ENCODE measurements around the gene IGF2BP1.

The IGF2BP1 gene

DNA sequence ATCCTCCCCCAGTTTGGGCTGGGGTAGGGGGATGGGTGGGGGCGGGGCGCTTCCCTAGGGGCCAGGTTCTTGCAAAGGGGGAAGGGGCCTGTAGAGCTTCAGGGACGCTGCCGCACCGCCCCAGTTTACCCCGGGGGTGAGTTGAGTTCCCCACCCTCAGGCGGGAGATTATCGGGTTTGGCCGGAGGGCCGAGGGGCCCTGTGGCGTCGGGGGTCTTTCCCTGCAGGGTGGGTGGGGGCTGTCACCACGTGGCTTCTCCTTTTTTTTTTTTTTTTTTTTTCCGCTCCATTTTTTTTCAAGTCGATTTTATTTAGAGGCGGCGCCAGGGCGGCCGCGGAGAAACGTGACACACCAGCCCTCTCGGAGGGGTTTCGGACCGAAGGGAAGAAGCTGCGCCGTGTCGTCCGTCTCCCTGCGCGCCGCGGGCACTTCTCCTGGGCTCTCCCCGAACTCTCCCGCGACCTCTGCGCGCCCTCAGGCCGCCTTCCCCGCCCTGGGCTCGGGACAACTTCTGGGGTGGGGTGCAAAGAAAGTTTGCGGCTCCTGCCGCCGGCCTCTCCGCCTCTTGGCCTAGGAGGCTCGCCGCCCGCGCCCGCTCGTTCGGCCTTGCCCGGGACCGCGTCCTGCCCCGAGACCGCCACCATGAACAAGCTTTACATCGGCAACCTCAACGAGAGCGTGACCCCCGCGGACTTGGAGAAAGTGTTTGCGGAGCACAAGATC, at the start of gene IGF2BP1:
Gene IGF2BP1, plus strand, starts transcription at position 283 of the 724 bp plus-strand sequence. Its CDS starts 361 bp downstream, at position 644.
- no peak for DNase-seq

DNA sequence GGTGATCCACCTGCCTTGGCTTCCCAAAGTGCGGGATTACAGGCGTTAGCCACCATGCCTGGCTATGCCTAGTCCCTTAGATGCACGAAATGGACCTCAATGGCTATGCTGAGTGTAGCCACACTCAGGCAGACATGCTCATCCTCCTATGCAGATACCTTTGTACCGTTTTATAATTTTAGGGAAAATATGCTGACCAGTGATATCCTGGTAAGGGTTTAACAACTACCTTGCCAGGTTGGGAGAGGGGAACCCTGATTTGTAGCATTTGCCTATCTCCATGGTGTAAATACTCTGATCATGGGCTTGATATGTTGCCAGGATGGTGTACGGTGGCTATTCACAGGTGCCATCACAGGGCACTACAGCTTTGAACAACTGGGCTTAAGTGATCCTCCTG, 45.6 kb upstream of the IGF2BP1 start:
- no peak for DNase-seq

DNA sequence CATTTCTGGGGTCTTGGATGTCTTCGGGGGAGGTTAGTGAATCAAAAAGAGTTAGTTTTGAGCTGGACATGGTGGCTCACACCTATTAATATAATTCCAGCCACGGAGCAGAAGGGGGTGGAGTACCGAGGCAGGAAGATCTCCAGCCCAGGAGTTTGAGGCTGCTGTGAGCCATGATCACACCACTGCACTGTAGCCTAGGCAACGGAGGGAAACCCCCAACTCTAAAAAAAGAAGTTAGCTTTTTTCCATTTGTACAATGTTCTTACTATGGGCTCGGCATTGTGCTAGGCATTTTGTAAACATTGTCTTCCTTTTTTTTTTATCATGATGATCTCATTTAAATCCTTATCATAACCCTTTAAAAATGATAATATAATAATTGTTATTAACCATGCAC, 44.3 kb upstream of the IGF2BP1 start:
- peak; percentile 38 for DNase-seq

DNA sequence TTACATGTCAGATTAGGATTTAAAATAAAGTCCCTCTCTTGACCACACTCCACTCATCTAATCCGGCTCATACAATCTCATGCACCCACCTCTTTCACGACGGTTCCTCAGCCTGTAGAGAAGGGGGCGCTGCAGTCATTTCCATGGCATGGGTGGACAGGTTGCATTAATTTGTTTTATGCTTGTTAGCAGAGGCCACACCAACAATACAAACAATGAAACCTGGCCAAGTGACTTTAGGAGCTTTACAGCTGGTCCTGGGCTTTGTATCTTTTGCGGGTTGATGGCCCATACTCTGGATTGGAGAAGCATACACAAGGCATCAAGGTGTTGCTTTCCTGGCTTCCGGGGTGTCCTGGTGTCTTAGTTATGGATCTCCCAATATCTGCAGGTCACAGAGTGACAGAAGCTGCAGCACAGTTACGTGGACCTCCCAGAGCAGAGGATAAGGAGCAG, 42.9 kb upstream of the IGF2BP1 start:
- no peak for DNase-seq

DNA sequence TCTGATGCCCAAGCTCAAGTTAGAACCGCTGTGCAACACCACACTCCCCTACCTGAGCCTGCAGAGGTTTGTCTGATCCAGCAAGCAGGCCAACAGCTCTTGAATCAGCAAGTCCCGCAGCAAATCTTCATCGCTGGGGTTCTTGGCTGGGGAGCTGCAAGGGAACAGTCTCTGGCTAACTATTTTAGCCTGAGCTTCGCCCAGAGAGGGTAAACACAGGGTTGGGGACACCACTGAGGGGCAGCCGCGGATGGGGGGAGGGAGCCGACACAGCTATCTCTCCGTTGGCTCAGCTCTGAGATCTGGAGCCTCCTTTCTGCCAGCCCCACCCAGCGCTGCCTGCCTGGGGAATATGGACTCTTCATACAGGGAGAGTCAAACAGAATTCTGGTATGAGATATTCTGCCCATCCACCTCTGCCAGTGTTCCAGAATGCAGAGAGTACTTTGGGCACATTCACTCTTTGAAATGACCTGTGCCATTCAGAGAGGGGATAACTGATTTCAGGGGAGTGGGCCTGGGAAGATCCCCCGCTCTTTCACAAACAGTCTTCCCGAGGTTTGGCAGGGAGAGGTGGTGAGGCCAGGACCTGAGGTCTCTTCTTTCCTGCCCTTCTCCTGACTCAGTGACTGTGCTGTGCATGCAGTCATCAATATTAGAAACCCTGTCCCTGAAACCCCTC, 36.2 kb upstream of the IGF2BP1 start:
- DNase-seq: no peak

DNA sequence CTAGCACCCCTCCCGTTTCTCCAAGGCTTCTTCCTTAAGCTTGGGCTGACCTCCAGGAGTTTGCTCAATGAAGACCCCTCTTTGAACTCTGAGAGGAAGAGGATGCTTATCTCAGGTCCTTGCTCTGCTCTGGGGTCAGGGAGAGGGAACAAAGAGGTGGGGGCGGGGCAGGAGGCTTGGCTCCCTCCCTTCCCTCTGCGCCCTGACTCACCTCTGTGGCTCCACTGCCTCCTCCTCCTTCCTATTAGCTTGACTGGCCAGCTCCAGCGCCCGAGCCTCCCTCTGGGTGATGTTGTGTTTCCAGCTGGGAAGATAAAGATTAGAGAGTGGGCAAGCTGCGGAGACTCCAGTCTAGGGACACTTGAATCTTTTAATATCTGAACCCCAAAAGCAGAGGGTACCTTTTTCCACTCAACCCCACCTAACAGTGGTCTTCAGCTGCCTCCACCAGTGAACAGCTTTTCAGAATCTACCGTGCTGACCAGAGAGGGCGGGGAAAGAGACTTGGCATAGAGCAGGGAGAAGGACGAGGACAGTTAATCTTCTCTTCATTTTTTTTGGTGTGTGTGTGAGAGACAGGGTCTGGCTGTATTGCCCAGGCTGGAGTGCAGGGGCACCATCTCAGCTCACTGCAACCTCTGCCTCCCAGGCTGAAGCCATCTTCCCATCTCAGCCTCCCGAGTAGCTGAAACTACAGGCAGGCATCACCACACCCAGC, 35.5 kb upstream of the IGF2BP1 start:
- no peak for DNase-seq

DNA sequence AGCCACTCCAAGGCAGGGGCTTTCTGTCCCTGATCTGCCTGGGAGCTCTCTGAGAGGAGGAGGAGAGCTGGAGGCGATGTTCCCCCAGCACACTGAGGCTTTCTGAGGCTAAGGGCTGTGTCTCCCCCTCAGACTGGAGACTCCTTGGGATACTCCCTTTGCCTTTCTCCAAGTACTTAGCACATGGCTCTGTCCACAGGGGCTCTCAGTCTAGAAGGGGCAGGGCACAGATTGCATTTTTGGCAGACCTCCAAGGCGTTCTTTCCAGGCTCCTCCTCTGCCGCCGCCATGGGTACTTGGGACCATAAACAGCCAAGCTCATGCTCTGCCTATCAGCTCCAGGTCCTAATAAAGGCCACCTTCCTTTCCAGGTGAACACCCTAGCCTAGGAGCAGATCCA, 27.0 kb upstream of the IGF2BP1 start:
- DNase-seq: no peak

DNA sequence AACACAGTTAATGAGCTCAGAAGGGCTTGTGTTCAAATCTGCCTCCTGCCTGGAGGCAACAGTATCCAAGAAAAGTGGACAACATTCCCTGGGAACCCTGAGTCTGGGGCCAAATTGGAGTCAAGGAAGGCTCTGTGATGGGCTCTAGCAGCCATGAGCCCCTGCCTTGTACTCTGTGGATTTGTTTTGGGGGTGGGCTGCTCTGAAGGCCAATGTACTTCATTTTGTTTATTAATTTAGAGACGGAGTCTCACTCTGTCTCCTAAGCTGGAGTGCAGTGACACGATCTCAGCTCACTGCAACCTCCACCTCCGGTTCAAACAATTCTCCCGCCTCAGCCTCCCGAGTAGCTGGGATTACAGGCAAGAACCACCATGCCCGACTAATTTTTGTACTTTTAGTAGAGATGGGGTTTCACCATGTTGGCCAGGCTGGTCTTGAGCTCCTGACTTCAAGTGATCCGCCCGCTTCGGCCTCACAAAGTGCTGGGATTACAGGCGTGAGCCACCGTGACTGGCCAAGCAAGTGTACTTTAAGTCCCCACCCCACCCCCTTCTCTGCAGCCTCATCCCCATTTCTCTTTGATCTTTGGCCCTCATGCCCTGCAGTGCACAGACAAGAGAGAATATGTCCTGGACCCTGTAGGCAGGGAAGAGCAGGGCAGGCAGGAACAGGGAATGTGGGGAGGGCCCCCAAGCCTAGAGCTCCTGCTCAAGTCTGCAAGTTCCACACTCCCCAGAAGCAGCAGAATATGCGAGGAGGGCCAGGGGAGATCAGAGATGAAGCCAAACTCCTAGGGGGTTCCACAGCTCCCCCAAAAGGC, 26.1 kb upstream of the IGF2BP1 start:
- no peak for DNase-seq

DNA sequence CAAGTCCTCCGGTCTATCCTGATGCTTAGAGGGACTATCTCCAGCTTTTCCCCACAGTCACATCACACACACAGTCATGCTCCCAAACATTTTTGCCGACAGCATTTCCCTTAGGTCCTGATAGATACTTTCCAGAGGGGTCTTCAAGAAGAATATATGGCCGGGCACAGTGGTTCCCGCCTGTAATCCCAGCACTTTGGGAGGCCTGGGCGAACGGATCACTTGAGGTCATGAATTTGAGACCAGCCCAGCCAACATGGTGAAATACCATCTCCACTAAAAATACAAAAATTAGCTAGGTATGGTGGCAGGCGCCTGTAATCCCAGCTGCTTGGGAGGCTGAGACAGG, 24.5 kb upstream of the IGF2BP1 start:
- no peak for DNase-seq

DNA sequence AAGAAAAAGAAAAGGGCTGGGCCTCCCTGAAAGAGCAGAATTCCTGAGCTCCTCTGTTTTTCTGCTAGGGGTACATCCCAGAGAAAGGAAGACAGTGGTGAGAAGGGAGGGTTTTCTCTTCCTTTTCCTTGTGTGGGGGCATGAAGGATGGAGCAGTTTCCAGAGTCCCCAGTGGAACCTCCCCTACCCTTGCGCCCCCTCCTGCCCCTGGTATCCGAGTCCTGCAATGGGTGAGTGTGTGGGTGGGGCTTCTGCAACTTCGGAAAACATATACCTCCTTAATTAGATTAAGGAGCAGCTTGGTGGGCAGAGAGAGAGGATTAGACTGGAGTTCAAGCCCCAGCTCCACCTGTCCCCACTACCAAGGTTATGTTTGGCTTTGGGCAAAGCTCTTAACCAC, 23.4 kb upstream of the IGF2BP1 start:
- DNase-seq: no peak

DNA sequence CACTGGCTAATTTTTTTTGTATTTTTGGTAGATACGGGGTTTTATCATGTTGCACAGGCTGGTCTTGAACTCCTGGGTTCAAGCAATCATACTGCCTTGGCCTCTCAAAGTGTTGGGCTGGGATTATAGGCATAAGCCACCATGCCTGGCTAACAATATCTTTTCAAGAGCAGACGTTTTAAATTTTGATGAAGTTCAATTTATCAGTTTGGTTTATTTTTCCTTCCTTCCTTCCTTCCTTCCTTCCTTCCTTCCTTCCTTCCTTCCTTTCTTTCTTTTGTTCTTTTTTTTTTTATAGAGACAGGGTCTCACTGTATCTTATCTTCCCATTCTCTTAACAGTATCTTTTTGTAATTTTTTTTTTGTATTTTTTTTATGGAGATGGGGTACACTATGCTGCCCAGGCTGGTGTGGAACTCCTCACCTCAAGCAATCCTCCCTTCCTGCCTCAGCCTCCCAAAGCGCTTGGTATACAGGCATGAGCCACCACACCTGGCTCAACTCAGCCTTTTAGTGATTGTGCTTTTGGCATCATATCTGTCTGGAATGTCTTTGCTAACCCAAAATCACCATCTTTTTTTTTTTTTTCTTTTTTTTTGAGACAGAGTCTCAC, 15.2 kb upstream of the IGF2BP1 start:
- no peak for DNase-seq

DNA sequence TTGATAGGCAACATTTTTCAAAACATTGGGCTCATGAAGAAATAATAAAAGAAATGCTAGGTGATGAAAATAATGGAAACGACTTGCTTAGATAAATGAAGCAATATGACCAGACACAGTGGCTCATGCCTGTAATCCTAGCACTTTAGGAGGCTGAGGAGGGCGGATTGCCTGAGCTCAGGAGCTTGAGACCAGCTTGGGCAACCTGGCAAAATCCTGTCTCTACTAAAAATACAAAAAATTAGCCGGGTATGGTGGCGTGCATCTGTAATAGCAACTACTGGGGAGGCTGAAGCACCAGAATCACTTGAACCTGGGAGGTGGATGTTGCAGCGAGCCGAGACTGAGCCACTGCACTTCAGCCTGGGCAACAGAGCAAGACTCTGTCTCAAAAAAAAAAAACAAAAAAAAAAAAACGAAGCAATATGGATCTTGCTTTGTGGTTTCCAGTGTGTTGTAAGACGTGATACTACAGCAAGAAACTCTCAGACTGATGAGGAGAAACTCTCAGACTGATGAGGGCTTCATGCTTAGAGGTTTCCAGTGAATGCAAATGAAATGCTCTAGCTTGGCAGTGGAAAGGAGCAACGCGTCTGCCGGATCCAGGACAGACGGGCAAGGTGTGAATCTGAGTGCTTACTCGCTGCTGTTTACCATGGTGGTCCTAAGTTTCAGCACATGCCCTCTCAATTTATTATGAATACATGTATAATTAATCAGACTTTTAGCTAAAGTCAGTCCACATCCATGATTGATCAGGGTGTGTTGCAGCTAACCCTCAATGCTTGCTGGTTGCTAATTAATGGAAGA, 11.5 kb upstream of the IGF2BP1 start:
- DNase-seq: no peak

DNA sequence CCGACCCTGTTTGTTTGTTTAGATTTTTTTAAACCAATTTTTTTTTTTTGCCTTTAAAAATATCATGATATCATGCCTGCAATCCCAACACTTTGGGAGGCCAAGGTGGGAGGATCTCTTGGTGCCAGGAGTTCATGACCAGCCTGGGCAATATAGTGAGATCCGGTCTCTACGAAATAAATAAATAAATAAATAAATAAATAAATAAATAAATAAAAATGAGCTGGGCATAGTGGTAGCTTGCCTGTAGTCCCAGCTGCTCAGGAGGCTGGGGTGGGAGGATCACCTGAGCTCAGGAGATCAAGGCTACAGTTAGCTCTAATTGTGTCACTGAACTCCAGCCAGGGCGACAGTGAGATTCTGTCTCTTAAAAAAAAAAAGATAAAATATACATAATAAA, 8.1 kb upstream of the IGF2BP1 start:
- DNase-seq: no peak

DNA sequence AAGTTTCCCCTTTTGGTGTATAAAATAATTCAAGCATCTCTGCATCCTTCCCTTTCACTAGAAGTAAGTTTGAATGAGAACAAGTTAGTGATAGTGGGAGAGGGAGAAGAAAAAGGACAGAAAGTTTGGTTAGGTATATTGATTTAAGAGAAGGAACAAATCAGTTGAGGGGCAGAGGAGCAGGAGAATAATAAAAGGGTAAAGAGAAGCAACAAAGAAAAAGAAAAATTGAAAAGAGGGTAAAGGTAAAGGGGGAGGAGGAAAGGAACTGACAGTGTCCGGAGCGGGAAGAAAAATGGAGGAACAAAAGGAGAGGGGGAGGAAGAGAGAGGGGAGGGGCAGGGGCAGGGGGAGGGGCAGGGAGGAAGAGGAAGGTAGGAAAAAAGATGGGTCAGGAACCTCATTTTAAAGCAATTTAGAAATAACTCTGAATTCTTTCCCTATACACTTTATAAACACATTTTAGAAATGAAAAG, 6.3 kb upstream of the IGF2BP1 start:
- no peak for DNase-seq

DNA sequence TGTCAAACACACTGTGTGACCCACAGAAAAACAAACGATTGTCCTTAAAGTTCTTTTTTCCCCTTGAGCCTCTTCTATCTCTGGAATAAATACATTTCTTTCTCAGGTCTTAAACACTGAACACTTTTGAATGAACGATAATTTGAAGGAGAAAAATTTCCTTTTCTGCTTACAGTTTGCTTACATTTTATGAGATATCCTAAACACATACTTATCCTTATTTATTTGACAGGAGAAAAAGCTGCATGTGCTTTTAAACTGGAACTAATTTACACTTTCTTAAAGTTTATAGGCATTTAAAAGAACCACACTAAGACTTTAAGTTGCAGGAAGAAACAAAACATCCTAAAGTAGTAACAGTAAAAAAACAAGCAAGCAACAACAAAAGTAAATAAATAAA, 4.7 kb upstream of the IGF2BP1 start:
- no peak for DNase-seq

DNA sequence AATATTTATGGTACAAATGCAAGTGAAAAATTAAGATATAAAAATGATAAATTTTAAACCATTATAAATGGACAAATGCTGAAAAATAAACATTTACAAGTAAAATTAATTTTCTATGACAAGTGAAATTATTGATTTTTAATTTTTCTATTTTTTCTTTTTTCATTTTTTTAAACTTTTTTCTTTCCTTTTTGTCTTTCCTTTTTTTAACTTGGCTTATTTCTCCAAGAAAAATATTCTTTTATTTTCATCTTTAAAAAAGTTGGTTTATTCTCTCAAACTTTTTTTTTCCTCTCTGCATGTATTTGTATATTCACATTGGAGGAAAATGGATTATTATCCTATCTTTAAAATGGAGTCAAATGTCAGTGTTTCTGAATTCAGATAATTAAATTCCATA, 3.9 kb upstream of the IGF2BP1 start:
- no peak for DNase-seq

DNA sequence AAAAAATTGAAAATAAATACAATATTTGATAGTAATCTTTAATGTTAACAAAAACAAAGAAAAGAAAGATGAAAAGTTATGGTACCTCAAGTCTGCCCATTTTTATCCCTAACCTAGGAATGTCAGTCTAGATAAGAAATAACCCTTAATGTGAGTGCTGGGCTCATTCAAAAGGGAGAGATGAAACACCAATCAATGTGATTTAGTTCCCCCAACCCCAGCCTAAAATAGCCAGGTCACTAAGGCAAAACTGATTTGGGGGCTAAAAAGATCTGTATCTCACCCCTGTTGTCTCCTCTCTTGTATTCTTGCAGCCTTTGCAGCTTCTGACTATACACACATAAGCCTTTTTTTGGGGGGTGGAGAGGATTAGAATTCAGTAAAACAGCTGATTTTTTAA, 3.2 kb upstream of the IGF2BP1 start:
- DNase-seq: no peak

DNA sequence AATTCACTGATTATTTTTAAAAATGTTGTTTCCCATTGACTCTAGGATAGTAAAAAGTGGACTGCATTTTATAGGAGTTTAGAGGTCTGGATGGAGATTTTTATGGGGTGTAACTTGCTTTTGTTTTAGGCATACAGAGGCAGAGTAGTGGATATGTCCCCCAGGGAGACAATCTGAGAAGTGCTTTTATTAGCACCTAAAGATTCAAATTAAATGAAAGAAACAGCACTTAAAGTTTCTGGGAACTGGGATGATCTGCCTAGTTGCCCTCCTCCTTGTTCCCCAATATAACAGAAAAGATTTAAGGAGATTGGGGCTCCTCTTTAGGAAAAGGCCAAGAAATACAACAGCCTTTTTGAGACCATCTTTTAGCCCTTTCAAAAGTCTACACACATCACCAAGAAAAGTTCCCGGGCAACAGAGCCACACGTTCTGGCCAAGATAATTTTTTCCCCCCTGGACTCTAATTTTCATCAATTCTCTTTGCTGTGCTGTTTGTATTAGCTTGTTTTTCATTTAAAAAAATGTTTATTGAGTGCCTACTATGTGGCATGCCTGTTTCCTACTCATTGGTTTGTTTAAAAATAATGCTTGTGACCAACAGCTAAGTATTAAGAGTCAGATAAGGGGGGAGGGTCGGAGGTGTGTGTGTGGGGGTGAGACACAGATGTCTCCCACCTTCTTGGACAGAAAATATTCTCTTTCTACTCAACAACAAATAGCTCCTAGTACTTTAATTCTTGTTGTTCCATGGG, 2.5 kb upstream of the IGF2BP1 start:
- no peak for DNase-seq

DNA sequence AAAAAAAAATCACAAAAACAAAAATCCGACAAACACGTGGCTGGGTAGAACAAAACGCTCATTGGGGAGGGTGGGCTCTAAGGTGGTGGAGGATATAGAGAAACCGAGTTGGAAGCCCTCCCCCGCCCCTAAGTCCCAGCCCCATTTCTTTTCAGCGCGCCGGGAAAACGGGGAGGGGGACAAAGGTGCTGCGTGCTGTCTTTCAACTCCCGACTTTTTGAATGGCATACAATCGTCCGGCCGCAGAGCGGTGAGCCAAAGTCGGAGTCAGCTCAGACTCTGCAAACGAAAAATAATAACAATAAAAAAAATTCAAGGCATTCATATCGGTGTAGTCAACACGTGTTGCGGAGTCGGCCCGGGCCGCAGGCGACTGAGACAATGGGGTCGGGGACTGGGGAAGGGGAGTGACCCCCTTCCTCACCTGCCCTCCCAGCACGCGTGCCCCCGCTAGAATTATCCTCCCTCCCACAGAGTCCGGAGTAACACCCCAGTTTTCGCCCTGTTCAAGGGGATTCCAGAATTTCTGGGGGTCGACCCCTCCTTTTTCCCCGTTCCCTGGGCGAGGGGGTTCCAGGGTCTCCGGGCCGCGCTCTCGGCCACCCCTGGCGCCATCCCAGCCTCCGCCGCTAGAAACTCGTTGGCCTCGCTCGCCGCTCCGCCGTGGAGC, 1.7 kb upstream of the IGF2BP1 start:
- DNase-seq: no peak

DNA sequence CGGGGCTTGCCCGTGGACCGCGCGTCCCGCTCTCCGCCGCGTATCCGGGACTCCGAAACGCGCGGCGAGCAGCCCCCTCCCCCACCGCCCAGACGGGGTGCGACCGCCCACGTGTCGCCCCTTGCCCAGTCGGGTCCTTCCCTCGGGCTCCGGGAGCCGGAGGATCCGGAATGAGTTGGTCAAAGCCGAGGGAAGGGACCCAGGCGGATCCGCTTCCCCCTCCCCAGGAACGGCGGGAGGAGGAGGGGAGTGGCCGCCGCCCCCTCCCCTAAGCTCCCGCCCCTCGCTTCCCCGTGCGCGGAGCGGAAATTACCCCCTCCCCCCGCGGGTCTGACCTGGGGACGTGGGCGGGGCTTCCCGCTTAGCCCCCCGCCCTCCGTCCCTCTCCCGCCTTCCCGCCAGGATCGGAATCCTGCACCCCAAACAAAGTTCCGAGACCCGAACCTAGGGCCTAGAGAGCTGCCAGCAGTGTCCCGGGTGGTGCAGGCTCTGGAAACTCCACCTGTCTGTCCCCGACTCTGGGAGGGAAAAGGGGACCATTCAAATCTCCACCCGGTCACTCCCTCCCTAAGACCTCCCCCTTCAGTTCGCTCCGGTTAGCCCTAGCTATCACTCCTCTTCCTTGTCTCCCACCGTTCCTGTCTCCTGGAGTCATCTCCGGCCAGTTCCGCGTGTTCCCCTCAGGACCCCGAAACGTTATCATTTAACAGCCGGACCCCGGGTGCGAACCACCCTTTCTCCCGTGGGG, 1.0 kb upstream of the IGF2BP1 start:
- DNase-seq: no peak

Measured in inflammatory macrophage treated with lipopolysaccharide for 4 hours (primary cell).